HepG2 (cell line): ENCODE measurements around the gene SUMO4. TPM values are rescaled to one million over a fixed set of nuclear protein-coding genes. Genes with fewer than 3 reads are reported as not detected.

Experiments used
- ATAC-seq: fragments of 200-7000 bp; cut with Tn5 transposase; 3 replicates; pipeline ENCODE4 v1.9.1; 2020; ENCODE audit warnings: mild to moderate bottlenecking, moderate library complexity
- BruUV-seq: library from RNA; stranded (reverse); fragments of 400-500 nt; replicated peaks from 2 replicates; lab custom pipeline; 2021; lab: Mats Ljungman, UMichigan
- CTCF ChIA-PET: fragments of 300-600 bp; formaldehyde crosslinking; extraction: SDS; loops from one replicate; lab custom pipeline; 2021; ENCODE audit warnings: low total read pairs, inconsistent platforms, low intra/inter-chr PET ratio; lab: Yijun Ruan, JAX
- POLR2A ChIA-PET: fragments of 350-600 bp; sonication (Branson Sonifier 250); formaldehyde crosslinking; loops from one replicate; lab custom pipeline; 2020; ENCODE audit warnings: antibody characterized with exemption, inconsistent platforms; lab: Yijun Ruan, JAX
- DNase-seq: peaks from one replicate; pipeline ENCODE4 v3.0.0-alpha.2; 2015; ENCODE audit warnings: low spot score
- FAIRE-seq: peaks from 3 replicates; lab custom pipeline; 2011; peaks lifted over from hg19 to GRCh38; lab: Jason Lieb, UNC
- H2AFZ ChIP-seq: one replicate; pipeline ENCODE4 v1.6.1; 2011; ENCODE audit warnings: low read length, inconsistent platforms
- H3K27ac ChIP-seq: fragments of 300-600 bp; 3 replicates; pipeline ENCODE4 v1.8.0; 2011; ENCODE audit warnings: mixed run types, mild to moderate bottlenecking, mixed read lengths, low read length, inconsistent platforms; ENCODE audit not compliant: insufficient read depth; ENCODE audit errors: extremely low read length
- H3K27me3 ChIP-seq, 2 experiments: fragments of 200-600 bp in 1 of 2; 2 replicates in 1 of 2; 3 replicates in 1 of 2; pipeline versions ENCODE4 v1.6.0 to v1.8.0; 2011; ENCODE audit warnings: low read length in 2 of 2, mild to moderate bottlenecking in 2 of 2, moderate library complexity in 2 of 2, inconsistent platforms in 1 of 2; ENCODE audit not compliant: insufficient read depth in 2 of 2, control insufficient read depth in 1 of 2
- H3K36me3 ChIP-seq, 2 experiments: fragments of 200-600 bp in 1 of 2; replicated peaks in 1 of 2; 2 replicates in 1 of 2; 3 replicates in 1 of 2; pipeline versions ENCODE4 v1.5.1 to v1.8.0; 2011; ENCODE audit warnings: low read length in 2 of 2, inconsistent platforms in 1 of 2; ENCODE audit not compliant: insufficient read depth in 2 of 2, control insufficient read depth in 1 of 2
- H3K4me1 ChIP-seq: 2 replicates; pipeline ENCODE4 v1.5.1; 2012; ENCODE audit warnings: low read length, inconsistent platforms; ENCODE audit not compliant: insufficient read depth
- H3K4me2 ChIP-seq: 2 replicates; pipeline ENCODE4 v1.6.0; 2011; ENCODE audit warnings: low read depth, low read length, inconsistent platforms
- H3K4me3 ChIP-seq, 3 experiments: fragments of 200-600 bp in 1 of 3; sonication (generic), shearing (Covaris generic) in 1 of 3; replicated peaks in 1 of 3; 2 replicates each; pipeline ENCODE4 v1.5.1; 2011 to 2016; ENCODE audit warnings: low read length in 3 of 3, inconsistent platforms in 2 of 3, low read depth in 2 of 3, mild to moderate bottlenecking in 2 of 3, control low read depth in 1 of 3, mixed read lengths in 1 of 3; ENCODE audit not compliant: insufficient read depth in 1 of 3
- H3K79me2 ChIP-seq: one replicate; pipeline ENCODE4 v1.6.1; 2011; ENCODE audit warnings: low read length, inconsistent platforms; ENCODE audit not compliant: insufficient read depth
- H3K9ac ChIP-seq: 2 replicates; pipeline ENCODE4 v1.6.0; 2011; ENCODE audit warnings: mild to moderate bottlenecking, low read depth, low read length, inconsistent platforms; ENCODE audit not compliant: insufficient read depth
- H3K9me3 ChIP-seq: 2 replicates; pipeline ENCODE4 v1.5.1; 2012; ENCODE audit warnings: mild to moderate bottlenecking, low read length
- H4K20me1 ChIP-seq: 2 replicates; pipeline ENCODE4 v1.6.0; 2011; ENCODE audit warnings: inconsistent platforms, mild to moderate bottlenecking, low read length, moderate library complexity; ENCODE audit not compliant: insufficient read depth
- BRCA1 ChIP-seq: sonication (generic); formaldehyde crosslinking; IDR thresholded peaks from 2 replicates; pipeline ENCODE4 v1.4.0; 2020; ENCODE audit warnings: missing genetic modification reagents
- CBFB ChIP-seq: sonication (generic); formaldehyde crosslinking; IDR thresholded peaks from 2 replicates; pipeline ENCODE4 v1.4.0; 2020; ENCODE audit warnings: missing genetic modification reagents
- KLF15 ChIP-seq: sonication (generic); formaldehyde crosslinking; IDR thresholded peaks from 2 replicates; pipeline ENCODE4 v1.8.1; 2023; ENCODE audit warnings: borderline replicate concordance, mild to moderate bottlenecking, inconsistent platforms, missing genetic modification reagents, mixed read lengths
- RORA ChIP-seq: sonication (generic); formaldehyde crosslinking; IDR thresholded peaks from 2 replicates; pipeline ENCODE4 v1.5.0; 2020; ENCODE audit warnings: mild to moderate bottlenecking, missing genetic modification reagents, moderate library complexity
- TBL1XR1 ChIP-seq: fragments of 150-350 bp; IDR thresholded peaks from 2 replicates; pipeline ENCODE4 v1.6.1; 2014; ENCODE audit warnings: borderline replicate concordance, low read length; ENCODE audit not compliant: partially characterized antibody
- TSC22D2 ChIP-seq: sonication (generic); formaldehyde crosslinking; IDR thresholded peaks from 2 replicates; pipeline ENCODE4 v1.5.1; 2020; ENCODE audit warnings: missing genetic modification reagents, mild to moderate bottlenecking, borderline replicate concordance
- WIZ ChIP-seq: sonication (generic); formaldehyde crosslinking; IDR thresholded peaks from 2 replicates; pipeline ENCODE4 v1.5.1; 2020; ENCODE audit warnings: mild to moderate bottlenecking, missing genetic modification reagents
- YY1 ChIP-seq: IDR thresholded peaks from 2 replicates; pipeline ENCODE4 v1.6.1; 2011; ENCODE audit warnings: low read length, low read depth, moderate library complexity, mild to moderate bottlenecking; ENCODE audit not compliant: insufficient read depth, insufficient replicate concordance
- ZFP37 ChIP-seq: sonication (generic); formaldehyde crosslinking; IDR thresholded peaks from 2 replicates; pipeline ENCODE4 v1.4.0; 2020; ENCODE audit warnings: missing genetic modification reagents, borderline replicate concordance
- ZNF543 ChIP-seq: sonication (generic); formaldehyde crosslinking; IDR thresholded peaks from 2 replicates; pipeline ENCODE4 v1.4.0; 2020; ENCODE audit warnings: mild to moderate bottlenecking, missing genetic modification reagents
- ZNF570 ChIP-seq: sonication (generic); formaldehyde crosslinking; IDR thresholded peaks from 2 replicates; pipeline ENCODE4 v1.4.0; 2020; ENCODE audit warnings: mild to moderate bottlenecking, missing genetic modification reagents, borderline replicate concordance
- ZNF891 ChIP-seq: sonication (generic); formaldehyde crosslinking; IDR thresholded peaks from 2 replicates; pipeline ENCODE4 v1.5.0; 2020; ENCODE audit warnings: mild to moderate bottlenecking, missing genetic modification reagents
- ZSCAN20 ChIP-seq: sonication (generic); formaldehyde crosslinking; IDR thresholded peaks from 2 replicates; pipeline ENCODE4 v1.4.0; 2020; ENCODE audit warnings: missing genetic modification reagents, mild to moderate bottlenecking, borderline replicate concordance
- WGBS: methylation state at CpG from one replicate; pipeline ENCODE4 v1.1.6; 2017; ENCODE audit warnings: low lambda C conversion rate; 5-methylcytosine and 5-hydroxymethylcytosine counted together
- in situ Hi-C: cut with HindIII; loops from 2 replicates; pipeline ENCODE4 v1.10.0; 2017; ENCODE audit warnings: low pct_unique_long_range_greater_than_20kb; ENCODE audit not compliant: extremely low pct_ligation_motif_present
- intact Hi-C: fragments of 100-400 bp; cut with micrococcal nuclease; formaldehyde crosslinking; loops from one replicate; pipeline ENCODE4 v1.10.0; 2022; ENCODE audit not compliant: unreplicated experiment
- polyA plus RNA-seq, 8 experiments: library from polyadenylated mRNA; depleted of rRNA in 3 of 8; stranded (reverse) in 7 of 8; unstranded in 1 of 8; fragments of >200 nt; fragmentation: Illumina TruSeq in 4 of 8; extraction: Trizol in 4 of 8; gene quantifications; 2 replicates each; pipeline versions ENCODE4 v1.2.1 to v1.2.3, GENCODE V29; 2011 to 2016; ENCODE audit warnings: low read depth in 4 of 8, missing spikeins in 1 of 8, mixed read lengths in 1 of 8; ENCODE audit not compliant: insufficient read depth in 1 of 8
- total RNA-seq, 5 experiments: library from RNA; depleted of rRNA; stranded (reverse); fragments of >200 nt; fragmentation: Illumina TruSeq; extraction: Trizol; gene quantifications; 2 replicates each; pipeline ENCODE4 v1.2.3, GENCODE V29; 2016; ENCODE audit warnings: low read depth in 1 of 5
- TF ChIP-seq, protein P1 (sequence below): sonication (generic); formaldehyde crosslinking; IDR thresholded peaks from 2 replicates; pipeline ENCODE4 v1.4.0; 2020; ENCODE audit warnings: mild to moderate bottlenecking, missing genetic modification reagents, borderline replicate concordance
- TF ChIP-seq, protein P2 (sequence below): sonication (generic); formaldehyde crosslinking; IDR thresholded peaks from 2 replicates; pipeline ENCODE4 v1.4.0; 2020; ENCODE audit warnings: missing genetic modification reagents, borderline replicate concordance

The SUMO4 gene
- total and polyA plus RNA-seq, 2 of the 13 experiments (the other 11 are each of a cell fraction or from before 2014, with no cell fraction given) = 0.22 to 1.2 TPM

DNA sequence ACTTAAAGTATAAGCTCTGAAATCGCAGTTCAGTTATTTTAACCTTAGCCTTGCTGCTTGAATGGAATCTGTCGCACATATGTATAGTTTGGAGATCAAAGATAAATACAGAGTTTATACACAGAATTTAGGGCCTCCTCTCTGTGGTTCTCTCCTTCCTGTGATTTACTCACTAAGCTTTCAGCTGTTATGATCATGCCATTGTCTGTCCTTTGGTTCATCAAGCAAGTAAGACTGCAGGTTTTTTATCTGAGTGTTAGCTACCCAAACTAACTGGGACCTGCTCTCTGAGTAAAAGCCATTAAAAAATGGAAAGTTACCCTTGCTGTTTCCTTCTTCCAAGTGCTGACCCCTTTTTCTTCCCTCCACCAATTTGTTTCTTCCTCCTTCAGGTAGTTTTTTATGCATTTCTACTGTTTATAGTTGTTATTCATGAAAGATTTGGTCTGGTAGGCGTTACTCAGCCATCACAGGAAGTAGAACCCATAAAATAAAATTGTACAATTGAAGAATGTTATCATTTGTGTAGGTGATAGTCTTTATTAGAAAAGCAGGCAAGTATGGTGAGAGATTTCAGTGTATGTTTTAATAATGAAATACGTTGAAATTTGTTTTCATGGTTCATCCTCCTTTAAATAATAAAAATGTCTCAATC is 33.7 kb upstream of the SUMO4 start:
- POLR2A ChIA-PET = no interaction called here
- Histone ChIP-seq H3K4me1 (peaks cover 18% of the 10 kb centered on the region), H3K9me3 (no peaks in the 10 kb centered on the region), H3K27ac (no peak overlapping the region), H3K27me3 (no peaks in the 10 kb centered on the region), H3K4me2 (no peak overlapping the region), H2AFZ (no peak overlapping the region), H4K20me1 (peaks cover 10% of the 10 kb centered on the region; the same call in 1 of the 2 replicates), H3K4me3 (no peak overlapping the region), H3K36me3 (peaks cover 0 to 8% of the 10 kb centered on the region in 2 experiments; a peak in 2 of 5 replicates), H3K79me2 (peaks cover 68% of the 10 kb centered on the region), H3K9ac (no peak overlapping the region)
- ATAC-seq (no peak), FAIRE-seq (no peak), DNase-seq (no peak)
- intact Hi-C loops = no loop called here
- in situ Hi-C loops = no loop called here
- no TSS peak for BruUV-seq
- TF ChIP-seq WIZ (CRISPR knock-in tag) (no peak), ZNF570 (no peak), YY1 (no peak), TBL1XR1 (no peak), ZNF891 (CRISPR knock-in tag) (no peak), BRCA1 (no peak), RORA (no peak), ZSCAN20 (CRISPR knock-in tag) (no peak), TSC22D2 (CRISPR knock-in tag) (no peak), ZNF543 (CRISPR knock-in tag) (no peak), ZFP37 (no peak), CBFB (CRISPR knock-in tag) (no peak), KLF15 (CRISPR knock-in tag) (no peak)
- TF ChIP-seq, protein P1, sequence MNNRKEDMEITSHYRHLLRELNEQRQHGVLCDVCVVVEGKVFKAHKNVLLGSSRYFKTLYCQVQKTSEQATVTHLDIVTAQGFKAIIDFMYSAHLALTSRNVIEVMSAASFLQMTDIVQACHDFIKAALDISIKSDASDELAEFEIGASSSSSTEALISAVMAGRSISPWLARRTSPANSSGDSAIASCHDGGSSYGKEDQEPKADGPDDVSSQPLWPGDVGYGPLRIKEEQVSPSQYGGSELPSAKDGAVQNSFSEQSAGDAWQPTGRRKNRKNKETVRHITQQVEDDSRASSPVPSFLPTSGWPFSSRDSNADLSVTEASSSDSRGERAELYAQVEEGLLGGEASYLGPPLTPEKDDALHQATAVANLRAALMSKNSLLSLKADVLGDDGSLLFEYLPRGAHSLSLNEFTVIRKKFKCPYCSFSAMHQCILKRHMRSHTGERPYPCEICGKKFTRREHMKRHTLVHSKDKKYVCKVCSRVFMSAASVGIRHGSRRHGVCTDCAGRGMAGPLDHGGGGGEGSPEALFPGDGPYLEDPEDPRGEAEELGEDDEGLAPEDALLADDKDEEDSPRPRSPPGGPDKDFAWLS (CRISPR knock-in tag) = no peak
- TF ChIP-seq, protein P2, sequence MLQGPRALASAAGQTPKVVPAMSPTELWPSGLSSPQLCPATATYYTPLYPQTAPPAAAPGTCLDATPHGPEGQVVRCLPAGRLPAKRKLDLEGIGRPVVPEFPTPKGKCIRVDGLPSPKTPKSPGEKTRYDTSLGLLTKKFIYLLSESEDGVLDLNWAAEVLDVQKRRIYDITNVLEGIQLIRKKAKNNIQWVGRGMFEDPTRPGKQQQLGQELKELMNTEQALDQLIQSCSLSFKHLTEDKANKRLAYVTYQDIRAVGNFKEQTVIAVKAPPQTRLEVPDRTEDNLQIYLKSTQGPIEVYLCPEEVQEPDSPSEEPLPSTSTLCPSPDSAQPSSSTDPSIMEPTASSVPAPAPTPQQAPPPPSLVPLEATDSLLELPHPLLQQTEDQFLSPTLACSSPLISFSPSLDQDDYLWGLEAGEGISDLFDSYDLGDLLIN = no peak
- CTCF ChIA-PET = no interaction called here
- 98% methylated on average over 4 of the region's 4 CpGs for WGBS
